GM18858 (cell line): ENCODE results near the gene ZNF445.
"Not testable (repeated sequence)": the region's sequence is repeated elsewhere in the genome, so short reads cannot be mapped to it uniquely, and the experiment has no call there.

Experiments used
- ATAC-seq: cut with Tn5 transposase; IDR thresholded peaks from one replicate; pipeline ENCODE4 v1.9.1; 2021; ENCODE audit not compliant: unreplicated experiment

Gene ZNF445

GRCh38 chr3:44437800-44438199 is 39.7 kb downstream of the ZNF445 start:
- no peak for ATAC-seq

- ATAC-seq, result no peak
Measured at GRCh38 chr3:44436181-44436580, 41.3 kb downstream of the ZNF445 start.

- ATAC-seq, result no peak
Measured at GRCh38 chr3:44434834-44435510, 42.5 kb downstream of the ZNF445 start.

- no peak for ATAC-seq
Measured at GRCh38 chr3:44430466-44430865, 47.0 kb downstream of the ZNF445 start.

GRCh38 chr3:44429459-44429858 is 48.0 kb downstream of the ZNF445 start:
- no peak for ATAC-seq

- ATAC-seq, result no peak
Measured at GRCh38 chr3:44428910-44429309, 48.6 kb downstream of the ZNF445 start.

- ATAC-seq, result no peak
Measured at GRCh38 chr3:44427683-44428082, 49.8 kb downstream of the ZNF445 start.

- no peak for ATAC-seq
Measured at GRCh38 chr3:44424758-44425157, 52.7 kb downstream of the ZNF445 start.

GRCh38 chr3:44421280-44421679 is 56.2 kb downstream of the ZNF445 start:
- no peak for ATAC-seq

GRCh38 chr3:44420676-44421075 is 56.8 kb downstream of the ZNF445 start:
- ATAC-seq, result no peak

GRCh38 chr3:44419923-44420650 is 57.4 kb downstream of the ZNF445 start:
- no peak for ATAC-seq

- ATAC-seq, result no peak
Measured at GRCh38 chr3:44419116-44419922, 58.2 kb downstream of the ZNF445 start.

GRCh38 chr3:44418549-44418948 is 58.9 kb downstream of the ZNF445 start:
- ATAC-seq, result no peak

- not testable (repeated sequence) for ATAC-seq
Measured at GRCh38 chr3:44418118-44418517, 59.4 kb downstream of the ZNF445 start.

GRCh38 chr3:44416031-44417030 is 61.1 kb downstream of the ZNF445 start:
- ATAC-seq, result no peak

- ATAC-seq, result no peak
Measured at GRCh38 chr3:44415421-44415820, 62.0 kb downstream of the ZNF445 start.

- no peak for ATAC-seq
Measured at GRCh38 chr3:44414517-44415090, 62.9 kb downstream of the ZNF445 start.

- no peak for ATAC-seq
Measured at GRCh38 chr3:44412365-44412764, 65.1 kb downstream of the ZNF445 start.

GRCh38 chr3:44411031-44411645 is 66.3 kb downstream of the ZNF445 start:
- no peak for ATAC-seq
